Measurements from ENCODE around the gene CAVIN1.
A peak's percentile ranks its signal among the peaks of the same experiment; 100 is the strongest.

CAVIN1 gene

GRCh38 chr17:42358434-42358833 is 64.6 kb downstream of the CAVIN1 start:
- Mint-ChIP-seq H3K4me3 (no peak overlapping the region), H3K36me3 (peaks cover 89% of the 10 kb centered on the region), H3K27ac (no peak overlapping the region), H3K9me3 (no peaks in the 10 kb centered on the region), H3K4me1 (peaks cover 65% of the 10 kb centered on the region)
- no peak for ATAC-seq
- DNase-seq (ENCODE audit: low spot score in 2 of 2), result no peak

- no peak for DNase-seq (ENCODE audit: low spot score in 2 of 2)
- peaks cover 38% of the 10 kb centered on the region for H3K4me1 Mint-ChIP-seq
- peak; percentile 21 for ATAC-seq
- peak overlapping the region; percentile 18 for H3K4me3 Mint-ChIP-seq
- H3K27ac Mint-ChIP-seq, result peak overlapping the region; percentile 14
- peaks cover 88% of the 10 kb centered on the region for H3K36me3 Mint-ChIP-seq
- H3K9me3 Mint-ChIP-seq, result no peaks in the 10 kb centered on the region
These were observed 67.9 kb downstream of the CAVIN1 start for GRCh38 chr17:42354956-42355843.

Measured in stimulated activated effector memory CD8-positive, alpha-beta T cell treated with anti-CD3 and anti-CD28 coated beads, Interleukin-12 subunit alpha, Interleukin-12 subunit beta, amount 100 ng/mL, for 72 hours (primary cell).